GM12865 (cell line): ENCODE results near the gene NEDD9.

ENCODE experiments used
- DNase-seq: peaks from one replicate; pipeline ENCODE4 v3.0.0; 2010; ENCODE audit warnings: low read depth
- H3K4me3 ChIP-seq: 2 replicates; pipeline ENCODE4 v1.5.1; 2011; ENCODE audit warnings: mild to moderate bottlenecking, low read depth, low read length, control low read depth
- CTCF ChIP-seq: IDR thresholded peaks from 2 replicates; pipeline ENCODE4 v1.5.1; 2011; ENCODE audit warnings: low read length, control low read depth, low read depth, inconsistent platforms; ENCODE audit not compliant: insufficient read depth; ENCODE audit errors: missing control alignments

NEDD9 gene

DNA sequence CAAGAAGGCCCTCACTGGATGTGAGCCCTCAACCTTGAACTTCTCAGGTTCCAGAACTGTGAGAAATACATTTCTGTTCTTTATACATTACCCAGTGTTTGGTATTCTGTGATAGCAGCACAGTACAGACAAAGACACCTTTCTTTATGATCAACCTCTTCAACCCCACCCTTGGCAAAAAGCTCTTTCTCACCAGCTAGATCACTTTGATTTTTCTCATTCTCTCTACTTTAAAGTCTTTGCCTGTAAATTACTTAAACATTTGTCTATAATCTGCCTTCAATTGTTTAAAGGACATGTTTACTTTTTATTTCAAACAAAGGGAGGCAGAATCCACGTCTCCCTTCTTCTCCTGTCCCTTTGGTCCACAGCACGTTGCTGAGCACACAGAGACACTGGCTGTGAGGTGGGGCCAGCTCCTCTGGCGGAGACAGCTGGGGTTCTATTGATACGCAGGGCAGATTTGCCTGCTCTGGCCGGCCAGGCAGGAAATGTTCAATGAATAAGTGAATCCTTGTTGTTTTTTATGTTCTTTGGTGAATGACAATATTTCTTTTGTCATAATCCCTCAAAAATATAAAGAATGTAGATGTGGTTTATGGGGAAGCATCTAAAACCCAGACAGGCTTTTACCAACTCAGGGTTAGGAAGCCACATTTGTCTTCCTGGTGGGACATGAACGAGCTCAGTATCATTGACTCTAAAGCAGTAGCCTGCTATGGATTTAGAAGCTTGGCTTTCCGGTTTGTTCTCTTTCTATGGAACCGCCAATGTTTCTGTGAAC lies 52.9 kb downstream of the NEDD9 start:
- no peak for DNase-seq
- TF ChIP-seq CTCF, result no peak
- H3K4me3 ChIP-seq, result no peak overlapping the region

- no peak for TF ChIP-seq CTCF
- DNase-seq, result no peak
- H3K4me3 ChIP-seq, result no peak overlapping the region
Observed at GRCh38 chr6:11179088-11179418, 53.4 kb downstream of the NEDD9 start.

GRCh38 chr6:11177271-11177670 lies 55.2 kb downstream of the NEDD9 start:
- no peak for DNase-seq
- H3K4me3 ChIP-seq, result no peak overlapping the region
- no peak for TF ChIP-seq CTCF

DNA sequence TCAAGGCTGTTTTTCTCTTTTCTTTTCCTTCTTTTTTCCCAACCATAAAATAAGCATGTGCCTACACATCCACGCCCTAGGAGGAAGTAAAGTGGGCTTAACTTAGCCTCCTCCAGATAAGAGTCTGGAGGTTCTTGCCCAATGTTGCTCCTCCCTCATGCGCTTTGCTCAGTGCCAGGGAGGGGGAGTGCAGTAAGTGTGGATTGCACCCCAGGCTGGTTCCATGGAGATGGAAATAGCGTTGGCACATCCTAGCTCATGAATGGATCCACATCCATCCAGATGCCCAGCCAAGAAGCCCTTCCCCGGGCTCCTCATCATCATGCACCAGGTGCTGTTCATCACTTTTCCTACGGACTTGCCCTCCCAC lies 58.2 kb downstream of the NEDD9 start:
- no peak overlapping the region for H3K4me3 ChIP-seq
- no peak for TF ChIP-seq CTCF
- no peak for DNase-seq

DNA sequence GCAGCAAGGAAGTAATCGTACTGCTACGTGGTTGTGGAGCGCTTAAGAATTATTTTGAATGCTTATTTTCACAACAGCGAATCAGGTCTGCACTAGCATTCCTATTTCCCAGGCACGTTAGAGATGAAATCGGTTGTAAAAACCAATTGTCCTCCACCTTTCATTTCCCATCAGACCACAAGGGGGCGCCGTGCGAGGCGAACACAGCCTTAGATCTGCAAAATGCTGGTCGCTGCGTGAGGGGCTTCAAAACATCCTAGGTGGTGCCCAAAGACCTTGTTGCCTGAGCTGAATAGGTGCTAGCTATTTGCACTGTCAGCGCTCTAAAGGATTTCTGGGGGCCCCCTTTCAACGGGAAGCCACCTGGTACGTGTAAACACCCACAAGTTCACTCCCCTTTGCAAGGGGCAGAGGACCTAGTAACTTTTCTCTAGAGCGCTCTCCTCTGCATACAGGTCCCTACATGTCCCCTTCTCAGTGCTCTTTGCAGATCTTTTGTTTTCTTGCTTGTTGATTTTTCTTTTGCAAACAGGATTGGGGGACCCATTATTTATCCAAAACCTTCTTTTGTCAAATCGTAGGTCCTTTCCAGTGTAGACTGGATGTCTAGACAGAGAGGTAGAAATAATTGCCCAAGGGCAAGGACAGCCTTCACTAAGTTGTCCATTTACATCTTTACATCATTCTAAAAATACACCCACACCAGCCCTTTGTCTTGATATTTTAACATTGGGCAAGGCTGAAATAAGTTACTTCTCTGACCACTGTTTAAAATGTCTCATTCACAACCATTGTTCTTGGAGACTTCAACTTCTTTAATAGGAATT lies 59.8 kb downstream of the NEDD9 start:
- TF ChIP-seq CTCF, result peak; percentile 81
- H3K4me3 ChIP-seq, result no peak overlapping the region
- peak; percentile 69 for DNase-seq

DNA sequence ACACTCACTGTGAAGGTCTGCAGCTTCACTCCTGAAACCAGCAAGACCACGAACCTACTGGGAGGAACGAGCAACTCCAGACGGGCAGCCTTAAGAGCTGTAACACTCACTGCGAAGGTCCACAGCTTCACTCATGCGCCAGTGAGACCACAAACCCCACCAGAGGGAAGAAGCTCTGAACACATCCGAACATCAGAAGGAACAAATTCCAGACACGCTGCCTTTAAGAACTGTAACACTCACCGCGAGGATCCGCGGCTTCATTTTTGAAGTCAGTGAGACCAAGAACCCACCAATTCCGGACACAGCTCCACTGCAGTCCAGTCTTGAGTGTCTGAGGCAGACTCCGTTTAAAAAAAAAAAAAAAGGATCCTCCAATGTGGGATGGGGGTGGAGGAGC lies 60.5 kb downstream of the NEDD9 start:
- no peak for TF ChIP-seq CTCF
- DNase-seq, result no peak
- no peak overlapping the region for H3K4me3 ChIP-seq

- DNase-seq, result no peak
- TF ChIP-seq CTCF, result no peak
- H3K4me3 ChIP-seq, result no peak overlapping the region
Observed at GRCh38 chr6:11168091-11168635, 64.3 kb downstream of the NEDD9 start.
